Urothelium cell line (cell line): ENCODE results near the gene NCF4.

ENCODE experiments used
- DNase-seq: peaks from one replicate; pipeline ENCODE4 v3.0.0; 2011; ENCODE audit warnings: low spot score, mixed read lengths
- FAIRE-seq: peaks from 2 replicates; lab custom pipeline; 2011; peaks lifted over from hg19 to GRCh38; lab: Jason Lieb, UNC

The NCF4 gene

GRCh38 chr22:36918586-36919284 lies 57.9 kb downstream of the NCF4 start:
- DNase-seq (no peak), FAIRE-seq (peak; percentile 20)

- FAIRE-seq (no peak), DNase-seq (no peak)
Measured at GRCh38 chr22:36921309-36922104, 60.7 kb downstream of the NCF4 start.

- DNase-seq: peak; percentile 27
- peak; percentile 70 for FAIRE-seq
Measured at GRCh38 chr22:36922105-36922608, 61.4 kb downstream of the NCF4 start.

GRCh38 chr22:36922711-36923110 lies 61.9 kb downstream of the NCF4 start:
- FAIRE-seq: no peak
- DNase-seq: no peak

- no peak for FAIRE-seq
- DNase-seq: no peak
Measured at GRCh38 chr22:36923131-36923788, 62.5 kb downstream of the NCF4 start.

GRCh38 chr22:36924151-36924698 lies 63.4 kb downstream of the NCF4 start:
- DNase-seq (no peak), FAIRE-seq (no peak)

- no peak for FAIRE-seq
- peak; percentile 40 for DNase-seq
Measured at GRCh38 chr22:36925388-36926290, 64.8 kb downstream of the NCF4 start.

GRCh38 chr22:36926309-36926708 lies 65.5 kb downstream of the NCF4 start:
- DNase-seq: no peak
- no peak for FAIRE-seq

- DNase-seq: no peak
- FAIRE-seq: no peak
Measured at GRCh38 chr22:36926721-36927435, 66.1 kb downstream of the NCF4 start.
